ENCODE results near the gene DCAF4L1.

The DCAF4L1 gene

DNA sequence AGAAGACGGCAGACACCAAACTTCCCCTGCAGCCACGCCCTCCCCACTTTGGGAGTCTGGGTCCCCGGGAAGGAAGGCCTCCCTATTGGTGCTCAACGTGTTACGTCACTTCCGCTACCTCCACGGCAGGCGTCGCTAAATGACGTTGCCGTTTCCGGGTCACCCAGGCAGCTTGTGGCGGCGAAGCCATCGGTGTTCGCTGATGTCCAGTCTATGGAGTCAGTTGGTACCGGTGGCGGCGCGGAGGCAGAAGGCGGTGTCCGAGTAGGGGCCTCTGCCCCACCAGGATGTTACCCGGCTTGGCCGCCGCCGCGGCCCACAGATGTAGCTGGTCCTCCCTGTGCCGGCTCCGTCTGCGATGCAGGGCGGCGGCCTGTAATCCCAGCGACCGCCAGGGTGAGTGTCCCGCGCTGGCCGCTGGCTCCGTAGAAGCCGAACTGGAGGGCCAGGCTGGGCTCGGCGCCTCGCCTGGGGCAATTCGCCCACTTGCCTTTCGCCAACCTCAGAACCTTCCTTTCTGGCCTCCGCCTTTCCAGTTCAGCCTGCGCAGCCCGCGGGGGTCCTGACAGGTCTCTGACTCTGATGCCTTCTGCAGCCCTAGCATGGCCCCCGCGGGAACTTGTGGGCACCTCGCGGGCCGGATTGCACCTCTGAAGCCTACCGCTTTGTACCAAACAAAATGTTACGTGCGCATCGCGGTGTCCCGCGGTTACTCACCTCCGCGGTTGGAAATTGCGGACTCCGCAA is 9.0 kb downstream of the DCAF4L1 start, which contains the start of gene SLC30A9:
SLC30A9 (plus strand) TSS at position 166 of the 747 bp plus-strand sequence; CDS start at position 288, 122 bp downstream.
- DNase-seq, result peak; percentile 85

- DNase-seq, result peak; percentile 1
Observed at GRCh38 chr4:41991916-41992767, 10.6 kb downstream of the DCAF4L1 start.

DNA sequence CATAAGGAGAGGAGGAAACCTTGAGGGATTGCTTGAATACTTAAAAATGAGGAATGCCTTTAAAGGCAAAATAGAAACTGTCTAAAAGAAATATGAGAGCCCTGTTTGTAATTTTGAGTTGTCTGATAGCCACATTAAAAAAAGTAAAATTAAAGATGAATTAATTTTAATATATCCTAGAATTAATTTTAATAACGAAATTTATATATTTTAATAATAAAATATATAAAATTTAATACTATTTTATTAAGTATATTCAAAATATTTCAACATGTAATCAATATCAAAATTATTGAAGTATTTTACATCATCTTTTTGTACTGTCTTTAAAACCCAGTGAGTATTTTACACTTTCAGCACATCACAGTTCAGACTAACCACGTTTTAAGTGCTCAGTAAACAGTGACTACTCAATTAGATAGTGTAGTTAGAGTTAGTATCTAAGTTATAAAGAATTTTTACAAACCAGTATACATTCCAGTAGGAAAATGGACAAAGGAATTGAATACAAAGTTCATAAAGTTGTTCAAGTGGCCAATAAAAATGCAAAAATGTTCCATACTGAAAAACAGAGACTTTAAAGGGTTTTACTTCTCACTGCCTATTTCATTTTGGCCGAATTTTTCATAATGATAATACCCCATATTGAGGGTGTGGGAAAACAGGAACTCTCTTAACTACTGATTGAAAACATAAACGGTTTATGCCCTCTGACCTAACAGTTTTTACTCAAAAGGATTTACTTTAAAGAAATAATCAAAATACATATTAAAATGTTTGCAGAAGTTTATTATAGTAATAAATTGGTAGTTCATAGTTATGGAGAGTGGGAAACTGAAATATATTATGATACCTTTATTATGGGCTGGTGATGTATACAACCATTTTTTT is 11.7 kb downstream of the DCAF4L1 start:
- DNase-seq, result no peak

DNA sequence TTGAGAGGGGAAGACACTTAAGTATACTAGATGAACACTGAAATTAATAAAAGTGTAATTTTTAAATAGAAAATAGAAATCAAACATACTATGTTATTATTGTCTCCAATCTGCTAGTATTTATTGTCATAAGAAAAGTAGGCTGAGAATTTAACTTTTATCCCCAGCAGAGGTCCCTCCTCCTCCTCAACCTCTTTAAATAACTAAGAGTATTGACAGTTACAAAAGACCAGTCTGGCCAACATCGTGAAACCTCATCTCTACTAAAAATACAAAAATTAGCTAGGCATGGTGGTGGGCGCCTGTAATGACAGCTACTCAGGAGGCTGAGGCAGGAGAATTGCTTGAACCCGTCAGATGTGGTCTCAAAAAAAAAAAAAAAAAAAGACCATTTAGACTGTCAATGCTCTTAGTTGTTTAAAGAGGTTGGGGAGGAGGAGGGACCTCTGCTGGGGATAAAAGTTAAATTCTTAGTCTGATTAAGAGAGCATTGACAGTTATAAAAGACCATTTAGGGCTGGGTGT is 13.0 kb downstream of the DCAF4L1 start:
- DNase-seq, result no peak

DNA sequence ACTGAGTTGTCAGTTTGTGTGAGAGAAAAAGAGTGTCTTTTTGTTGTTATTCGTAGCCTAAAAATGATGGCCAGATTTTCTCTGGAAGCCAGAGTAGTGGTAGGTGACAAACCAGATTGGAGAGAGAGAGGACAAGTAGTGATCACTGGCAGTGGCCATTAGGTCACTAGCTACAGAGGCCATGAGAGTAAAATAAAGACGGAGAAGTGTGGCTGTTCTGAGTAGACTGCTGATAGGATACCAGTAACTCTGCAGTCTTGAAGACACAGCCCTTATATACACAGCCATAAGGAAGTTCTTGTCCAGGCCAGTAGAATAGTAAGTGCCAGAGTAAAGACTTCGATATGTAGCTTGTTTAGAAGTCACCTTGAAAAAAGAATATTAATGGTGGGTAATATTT is 16.5 kb downstream of the DCAF4L1 start:
- no peak for DNase-seq

GRCh38 chr4:41999321-41999720 is 17.8 kb downstream of the DCAF4L1 start:
- DNase-seq, result no peak

GRCh38 chr4:42008011-42008786 is 26.6 kb downstream of the DCAF4L1 start:
- no peak for DNase-seq

- DNase-seq, result no peak
Observed at GRCh38 chr4:42015438-42015837, 33.9 kb downstream of the DCAF4L1 start.

DNA sequence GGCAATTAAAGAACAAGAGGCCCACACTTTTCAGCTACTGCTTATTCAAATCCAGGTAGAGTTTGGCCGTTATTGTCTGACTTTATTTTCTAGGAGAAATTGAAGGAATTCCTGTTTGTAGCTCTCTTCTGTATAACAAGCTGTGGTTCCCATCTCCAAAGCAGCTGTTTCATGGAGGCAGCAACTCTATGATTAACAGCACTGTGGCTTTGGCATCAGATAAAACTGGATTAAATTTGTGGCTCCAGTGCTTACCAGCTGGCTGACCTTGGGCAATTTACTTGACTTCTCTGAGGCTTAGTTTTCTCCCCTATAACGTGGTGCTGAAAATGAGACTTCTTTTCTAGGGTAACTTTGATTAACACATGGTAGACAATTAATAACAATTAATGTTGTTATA is 36.9 kb downstream of the DCAF4L1 start:
- DNase-seq, result no peak

Measured in HCEC 1CT (cell line).